Measurements from ENCODE around the gene RHOC.

DNA sequence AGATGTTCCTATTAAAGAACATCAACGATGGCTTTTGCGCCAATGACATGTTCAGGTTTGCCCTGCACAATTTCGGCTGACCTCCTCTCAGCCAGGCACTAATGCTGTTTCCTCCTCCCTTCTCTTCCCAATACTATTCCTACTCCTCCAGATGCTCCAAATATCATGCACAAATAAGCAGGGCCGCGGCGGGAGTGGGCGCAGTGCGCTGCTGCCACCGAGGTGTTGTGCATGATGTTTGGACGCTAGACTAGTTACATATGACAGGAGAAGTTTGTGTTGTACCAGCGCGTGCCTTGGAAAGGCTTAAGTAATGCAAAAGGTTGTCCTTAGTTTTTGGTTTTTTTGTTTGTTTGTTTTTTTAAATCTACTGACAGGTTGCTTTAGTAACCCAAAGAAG, 41.5 kb upstream of the RHOC start:
- TF ChIP-seq POU2F2 (IDR thresholded peaks at IDR 0.05; ENCODE audit: low read depth, low read length) (no peak), POLR2A (IDR thresholded peaks at IDR 0.05; ENCODE audit: low read depth, low read length) (no peak), PAX5 (IDR thresholded peaks at IDR 0.05; ENCODE audit: insufficient read depth, low read length, severe bottlenecking) (no peak)
